Mucosa of descending colon (tissue), 3 donors: ENCODE results near the gene GGTA1. TPM values are rescaled to one million over a fixed set of nuclear protein-coding genes. Genes with fewer than 3 reads are reported as not detected.

ENCODE experiments used
- ATAC-seq: fragments of 200-7000 bp; cut with Tn5 transposase; one replicate; pipeline ENCODE4 v1.9.1; 2020; ENCODE audit warnings: mild to moderate bottlenecking, moderate library complexity
- DNase-seq, 3 donors: peaks; one replicate each; pipeline ENCODE4 v3.0.0-alpha.2; 2020
- H3K36me3 ChIP-seq: fragments of 200-600 bp; one replicate; pipeline ENCODE4 v1.8.0; 2021; ENCODE audit warnings: low read depth, mild to moderate bottlenecking
- H3K4me1 ChIP-seq: fragments of 200-600 bp; one replicate; pipeline ENCODE4 v1.8.0; 2021; ENCODE audit warnings: low read depth, mild to moderate bottlenecking
- H3K4me3 ChIP-seq: fragments of 200-600 bp; one replicate; pipeline ENCODE4 v1.8.0; 2021; ENCODE audit warnings: mild to moderate bottlenecking
- H3K9me3 ChIP-seq: fragments of 200-600 bp; one replicate; pipeline ENCODE4 v1.8.0; 2021; ENCODE audit warnings: mild to moderate bottlenecking
- intact Hi-C, 2 donors: fragments of 100-400 bp; cut with DNase I in 1 of 2; cut with micrococcal nuclease in 1 of 2; formaldehyde crosslinking; loops; one replicate each; pipeline versions ENCODE4 v1.11.0 to v1.11.1; 2022; cut with DNase I, micrococcal nuclease
- total RNA-seq, 3 donors: library from RNA; stranded (reverse); fragmentation: NEBNext Ultra II Directional in 2 of 3; extraction: Animal tissue kit (Norgen Biotek cat#: 25700) in 2 of 3; gene quantifications; one replicate each; pipeline versions ENCODE4 v1.2.1 to v1.2.4, GENCODE V29; 2021 to 2023
- TF ChIP-seq, protein P1 (sequence below): fragments of 200-600 bp; IDR thresholded peaks from one replicate; pipeline ENCODE4 v1.8.0; 2022; ENCODE audit warnings: antibody characterized with exemption, mild to moderate bottlenecking
- donor health status: DM: no; HTN: no; CAD: no; lungs with moderate emphysema.
- donor health status: DM: no; HTN: no; CAD: no.
- donor health status: DM: no; HTN: yes; CAD: no.

GGTA1 gene
- total RNA-seq, 3 donors from 2014 or later = 1.7 to 6.5 (median 3.2) TPM

DNA sequence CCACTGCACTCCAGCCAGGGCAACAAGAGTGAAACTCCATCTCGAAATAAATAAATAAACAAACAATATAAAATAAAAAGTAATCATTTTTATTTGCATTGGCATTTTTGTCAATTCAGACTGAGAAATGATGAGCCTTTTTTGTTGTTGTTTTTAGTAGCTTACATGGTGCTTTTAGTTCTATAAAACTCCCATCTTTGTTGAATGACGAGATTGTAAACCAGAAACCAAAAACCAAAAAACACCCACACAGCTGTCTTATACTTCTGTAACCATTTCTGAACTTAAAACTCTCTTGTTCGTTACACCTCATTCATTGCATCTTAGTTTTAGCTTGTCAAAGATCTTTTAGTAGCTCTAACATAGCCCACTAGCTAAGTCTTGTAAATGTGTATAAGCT is 44.7 kb downstream of the GGTA1 start:
- Histone ChIP-seq H3K36me3 (no peaks in the 10 kb centered on the region), H3K9me3 (no peaks in the 10 kb centered on the region), H3K4me3 (no peak overlapping the region), H3K4me1 (no peaks in the 10 kb centered on the region)
- TF ChIP-seq, protein P1, sequence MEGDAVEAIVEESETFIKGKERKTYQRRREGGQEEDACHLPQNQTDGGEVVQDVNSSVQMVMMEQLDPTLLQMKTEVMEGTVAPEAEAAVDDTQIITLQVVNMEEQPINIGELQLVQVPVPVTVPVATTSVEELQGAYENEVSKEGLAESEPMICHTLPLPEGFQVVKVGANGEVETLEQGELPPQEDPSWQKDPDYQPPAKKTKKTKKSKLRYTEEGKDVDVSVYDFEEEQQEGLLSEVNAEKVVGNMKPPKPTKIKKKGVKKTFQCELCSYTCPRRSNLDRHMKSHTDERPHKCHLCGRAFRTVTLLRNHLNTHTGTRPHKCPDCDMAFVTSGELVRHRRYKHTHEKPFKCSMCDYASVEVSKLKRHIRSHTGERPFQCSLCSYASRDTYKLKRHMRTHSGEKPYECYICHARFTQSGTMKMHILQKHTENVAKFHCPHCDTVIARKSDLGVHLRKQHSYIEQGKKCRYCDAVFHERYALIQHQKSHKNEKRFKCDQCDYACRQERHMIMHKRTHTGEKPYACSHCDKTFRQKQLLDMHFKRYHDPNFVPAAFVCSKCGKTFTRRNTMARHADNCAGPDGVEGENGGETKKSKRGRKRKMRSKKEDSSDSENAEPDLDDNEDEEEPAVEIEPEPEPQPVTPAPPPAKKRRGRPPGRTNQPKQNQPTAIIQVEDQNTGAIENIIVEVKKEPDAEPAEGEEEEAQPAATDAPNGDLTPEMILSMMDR = no peak
- intact Hi-C loops = no loop called here
- ATAC-seq (no peak), DNase-seq (no peak)

DNA sequence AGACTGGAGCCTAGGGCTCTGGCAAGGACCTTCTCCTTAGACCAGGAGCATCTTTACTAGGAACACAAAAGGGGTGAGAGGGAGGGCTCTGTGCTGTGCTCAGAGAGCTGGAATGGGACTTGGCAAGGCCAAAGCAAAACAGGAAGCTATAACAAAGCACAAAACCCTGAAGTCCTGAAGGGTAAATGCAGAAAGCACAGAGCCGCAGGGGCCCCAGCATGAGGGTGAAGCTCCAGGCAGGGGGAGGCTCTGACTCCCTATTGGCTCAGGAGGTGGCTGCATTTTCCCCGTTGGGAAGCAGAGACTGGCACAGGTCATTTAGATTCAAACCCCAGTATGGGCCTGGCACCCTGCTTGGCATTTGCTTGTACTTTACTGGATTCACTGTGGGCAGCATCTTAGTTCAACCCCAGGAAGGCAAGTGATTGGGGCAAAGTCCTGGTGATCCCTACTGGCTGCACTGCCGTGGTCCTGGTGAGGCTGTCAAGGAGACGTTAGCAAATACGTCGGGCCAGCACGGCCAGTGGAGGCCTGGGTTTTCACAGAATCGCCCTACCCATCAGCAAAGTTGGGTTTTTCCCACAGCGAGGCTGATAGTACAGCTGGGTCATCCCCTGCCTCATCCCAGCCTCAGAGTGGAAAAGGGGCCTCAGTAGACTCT is 46.3 kb downstream of the GGTA1 start:
- H3K4me3 ChIP-seq = no peak overlapping the region
- H3K36me3 ChIP-seq = no peaks in the 10 kb centered on the region
- ATAC-seq = no peak
- H3K4me1 ChIP-seq = no peaks in the 10 kb centered on the region
- intact Hi-C loops = no loop called here
- TF ChIP-seq, protein P1 = no peak
- DNase-seq = no peak
- H3K9me3 ChIP-seq = no peaks in the 10 kb centered on the region

DNA sequence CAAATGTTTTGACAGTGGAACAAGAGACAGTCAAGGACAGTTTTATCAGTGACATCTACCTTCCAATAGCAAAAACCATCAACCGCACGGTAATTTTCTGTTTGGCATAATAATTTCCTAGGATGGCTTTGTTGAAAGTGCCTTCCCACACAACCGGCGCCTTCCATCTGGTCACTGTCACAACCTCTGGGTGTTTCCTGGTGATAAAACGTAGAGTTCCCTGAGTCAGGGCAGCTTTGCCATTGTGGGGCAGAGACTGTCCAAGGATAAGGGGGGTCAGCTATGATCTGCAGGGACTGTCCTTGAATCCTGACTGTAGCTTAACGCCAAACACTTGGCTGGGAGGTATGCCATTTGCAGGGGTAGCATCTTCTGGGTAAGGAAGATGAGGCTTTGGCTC is 47.6 kb downstream of the GGTA1 start:
- TF ChIP-seq, protein P1 = no peak
- ATAC-seq (no peak), DNase-seq (no peak)
- no peaks in the 10 kb centered on the region for H3K36me3 ChIP-seq
- no peaks in the 10 kb centered on the region for H3K4me1 ChIP-seq
- intact Hi-C loops = no loop called here
- no peaks in the 10 kb centered on the region for H3K9me3 ChIP-seq
- H3K4me3 ChIP-seq = no peak overlapping the region

DNA sequence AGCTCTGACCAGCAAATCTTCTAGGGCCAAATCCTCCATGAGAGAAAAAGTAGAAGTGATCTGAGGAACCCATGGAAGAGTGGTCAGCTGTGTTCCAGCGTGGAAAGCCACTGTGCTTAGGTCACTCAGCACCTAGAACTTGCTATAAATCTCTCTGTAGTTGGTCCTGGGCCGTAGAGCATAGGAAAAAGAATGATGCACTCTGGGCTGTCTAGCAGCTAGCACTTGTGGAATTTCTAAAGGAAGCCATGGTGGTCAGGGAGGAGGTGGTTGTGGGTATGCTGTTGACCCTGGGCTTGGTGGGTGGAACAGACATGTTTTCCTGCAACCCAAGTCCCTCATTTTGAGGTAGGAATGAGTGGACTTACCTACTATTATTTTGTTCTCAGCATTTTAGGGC is 48.1 kb downstream of the GGTA1 start:
- intact Hi-C loops = no loop called here
- no peak for DNase-seq
- Histone ChIP-seq H3K4me3 (no peak overlapping the region), H3K36me3 (no peaks in the 10 kb centered on the region), H3K4me1 (no peaks in the 10 kb centered on the region), H3K9me3 (no peaks in the 10 kb centered on the region)
- TF ChIP-seq, protein P1 = no peak
- ATAC-seq = no peak

DNA sequence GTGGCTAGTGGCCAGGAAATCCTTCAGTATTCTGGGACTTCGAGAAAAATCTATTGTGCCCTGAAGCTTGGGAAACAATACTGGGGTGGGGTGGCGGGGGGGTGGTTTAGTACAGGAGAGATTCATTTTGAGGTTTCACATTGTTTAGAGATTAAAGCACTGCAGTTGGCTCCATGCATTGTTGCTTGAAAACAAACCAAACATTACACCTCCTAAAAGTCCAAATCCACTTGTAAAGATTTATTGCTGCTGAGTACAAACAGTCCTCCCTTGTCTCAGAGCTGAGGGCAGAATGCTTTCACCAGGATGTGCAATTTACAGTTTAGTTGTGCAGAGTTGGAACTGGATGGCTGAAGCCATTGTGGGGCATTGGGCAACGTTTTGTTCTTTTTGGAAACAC is 49.4 kb downstream of the GGTA1 start:
- Histone ChIP-seq H3K36me3 (no peaks in the 10 kb centered on the region), H3K4me1 (no peaks in the 10 kb centered on the region), H3K4me3 (no peak overlapping the region), H3K9me3 (no peaks in the 10 kb centered on the region)
- intact Hi-C loops = no loop called here
- ATAC-seq (peak; percentile 89), DNase-seq (peak in 1 of 3 donors; percentile 9)
- TF ChIP-seq, protein P1 = no peak

DNA sequence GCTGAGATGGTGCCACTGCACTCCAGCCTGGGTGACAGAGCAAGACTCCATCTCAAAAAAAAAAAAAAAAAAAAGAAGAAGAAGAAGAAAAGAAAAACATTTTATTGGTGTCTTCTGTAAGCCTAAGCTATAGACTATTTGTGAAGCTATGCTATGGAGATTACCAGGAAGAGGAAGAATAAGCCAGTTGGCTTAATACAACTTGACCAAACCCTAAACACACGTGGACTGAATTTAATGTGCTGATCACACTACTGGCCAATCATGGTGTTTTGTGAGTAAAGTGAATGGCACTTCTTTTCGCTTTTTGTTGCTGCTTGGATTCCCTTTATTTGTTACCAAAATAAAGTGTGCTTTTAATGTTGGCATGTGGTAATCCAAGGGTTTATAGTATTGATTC is 49.9 kb downstream of the GGTA1 start:
- intact Hi-C loops = no loop called here

More for the DNA sequence above, 49.9 kb downstream of the GGTA1 start:
- H3K36me3 ChIP-seq = no peaks in the 10 kb centered on the region
- ATAC-seq (peak; percentile 77), DNase-seq (no peak)
- H3K9me3 ChIP-seq = no peaks in the 10 kb centered on the region
- H3K4me3 ChIP-seq = no peak overlapping the region
- no peaks in the 10 kb centered on the region for H3K4me1 ChIP-seq
- TF ChIP-seq, protein P1 = no peak
